ENCODE data around the gene BRIP1. TPM values are rescaled to one million over a fixed set of nuclear protein-coding genes. Genes with fewer than 3 reads are reported as not detected.
A peak's percentile ranks its signal among the peaks of the same experiment; 100 is the strongest.
"Not testable (repeated sequence)": the region's sequence is repeated elsewhere in the genome, so short reads cannot be mapped to it uniquely, and the experiment has no call there.

Gene BRIP1
- total RNA-seq, 4 donors from 2014 or later = 1.0 to 13.0 TPM; not detected in 2

DNA sequence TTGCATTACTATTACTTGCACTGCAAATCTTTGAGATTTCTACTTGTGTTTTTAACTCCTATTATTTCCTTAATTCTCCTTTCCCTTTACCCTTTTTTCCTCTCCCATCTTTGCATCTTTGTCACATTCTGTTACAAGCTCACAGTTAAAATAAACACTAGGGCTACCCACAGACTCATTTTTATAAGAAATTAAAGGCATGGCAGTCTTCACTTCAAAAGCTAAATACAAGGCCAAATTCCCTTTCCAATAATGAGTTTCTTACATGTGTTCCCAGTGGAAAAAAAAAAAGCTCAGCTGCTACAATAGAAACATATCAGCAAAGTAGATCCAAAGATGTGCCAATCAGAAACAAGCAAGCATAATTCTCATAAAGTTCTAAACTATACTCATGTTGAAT lies 3.7 kb upstream of the BRIP1 start:
- intact Hi-C loops (cut with DNase I; ENCODE audit: low total_unique reads) = no loop called here
- H3K4me3 ChIP-seq = no peak overlapping the region

DNA sequence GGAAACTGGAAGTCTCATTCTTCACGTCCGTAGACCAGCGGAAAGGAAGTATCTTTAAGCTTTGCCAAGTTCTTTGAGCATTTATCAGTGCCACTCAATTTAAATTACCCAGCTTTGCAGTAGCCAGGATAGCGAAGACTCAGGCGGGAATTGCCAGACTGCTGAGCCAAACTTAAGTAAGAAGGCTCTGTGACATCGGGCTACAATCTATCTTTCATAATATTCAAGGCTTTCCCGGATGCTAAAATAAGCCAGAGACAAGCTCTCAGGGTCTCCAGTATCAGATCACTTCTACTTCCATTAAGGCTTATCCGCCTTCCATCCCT lies 436 bp upstream of the BRIP1 start:
- Histone ChIP-seq H3K27me3 (no peaks in the 10 kb centered on the region), H3K4me3 (peak overlapping the region; percentile 53 to 64), H3K4me1 (peaks cover 0 to 4% of the 10 kb centered on the region in 2 donors), H3K27ac (peak overlapping the region; percentile 80 to 81), H3K9me3 (no peaks in the 10 kb centered on the region), H3K36me3 (no peaks in the 10 kb centered on the region)
- intact Hi-C loops (cut with DNase I; ENCODE audit: low total_unique reads) = no loop called here
- DNase-seq = no peak
- TF ChIP-seq POLR2A (IDR thresholded peaks at IDR 0.05) = no peak
- TF ChIP-seq, protein P1, sequence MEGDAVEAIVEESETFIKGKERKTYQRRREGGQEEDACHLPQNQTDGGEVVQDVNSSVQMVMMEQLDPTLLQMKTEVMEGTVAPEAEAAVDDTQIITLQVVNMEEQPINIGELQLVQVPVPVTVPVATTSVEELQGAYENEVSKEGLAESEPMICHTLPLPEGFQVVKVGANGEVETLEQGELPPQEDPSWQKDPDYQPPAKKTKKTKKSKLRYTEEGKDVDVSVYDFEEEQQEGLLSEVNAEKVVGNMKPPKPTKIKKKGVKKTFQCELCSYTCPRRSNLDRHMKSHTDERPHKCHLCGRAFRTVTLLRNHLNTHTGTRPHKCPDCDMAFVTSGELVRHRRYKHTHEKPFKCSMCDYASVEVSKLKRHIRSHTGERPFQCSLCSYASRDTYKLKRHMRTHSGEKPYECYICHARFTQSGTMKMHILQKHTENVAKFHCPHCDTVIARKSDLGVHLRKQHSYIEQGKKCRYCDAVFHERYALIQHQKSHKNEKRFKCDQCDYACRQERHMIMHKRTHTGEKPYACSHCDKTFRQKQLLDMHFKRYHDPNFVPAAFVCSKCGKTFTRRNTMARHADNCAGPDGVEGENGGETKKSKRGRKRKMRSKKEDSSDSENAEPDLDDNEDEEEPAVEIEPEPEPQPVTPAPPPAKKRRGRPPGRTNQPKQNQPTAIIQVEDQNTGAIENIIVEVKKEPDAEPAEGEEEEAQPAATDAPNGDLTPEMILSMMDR (IDR thresholded peaks at IDR 0.05) = no peak

More for the DNA sequence above, 3.7 kb upstream of the BRIP1 start:
- no peaks in the 10 kb centered on the region for H3K9me3 ChIP-seq
- H3K4me1 ChIP-seq = peaks cover 0 to 4% of the 10 kb centered on the region in 2 donors
- no peaks in the 10 kb centered on the region for H3K36me3 ChIP-seq
- no peak overlapping the region for H3K27ac ChIP-seq
- H3K27me3 ChIP-seq = no peaks in the 10 kb centered on the region
- TF ChIP-seq, protein P1 (IDR thresholded peaks at IDR 0.05) = no peak
- TF ChIP-seq POLR2A (IDR thresholded peaks at IDR 0.05) = no peak
- DNase-seq = no peak

DNA sequence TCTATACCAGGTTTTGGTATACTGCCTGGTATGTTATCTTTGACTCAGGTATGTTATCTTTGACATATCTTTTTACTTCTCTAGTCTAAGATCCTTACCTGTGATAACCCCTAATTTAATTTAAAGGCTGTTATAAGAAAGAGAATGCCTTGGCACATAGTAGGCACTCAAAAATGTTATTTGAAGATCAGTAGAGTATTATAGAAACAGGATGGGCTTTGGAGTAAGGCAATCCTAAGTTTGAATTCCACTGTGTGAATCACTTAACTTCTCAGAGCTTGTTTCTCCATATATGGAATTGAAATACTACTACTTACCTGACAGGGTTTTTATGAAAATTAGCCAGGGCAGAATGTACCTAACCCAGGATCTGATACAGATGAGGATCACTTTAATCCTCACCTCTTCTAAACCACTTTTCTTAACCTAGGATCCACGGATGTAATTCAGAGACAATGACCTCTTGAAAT lies 1.2 kb downstream of the BRIP1 start:
- intact Hi-C loops (cut with DNase I; ENCODE audit: low total_unique reads) = no loop called here
- no peaks in the 10 kb centered on the region for H3K27me3 ChIP-seq
- no peak overlapping the region for H3K4me3 ChIP-seq
- no peaks in the 10 kb centered on the region for H3K9me3 ChIP-seq
- peaks cover 0 to 4% of the 10 kb centered on the region in 2 donors for H3K4me1 ChIP-seq
- TF ChIP-seq POLR2A (IDR thresholded peaks at IDR 0.05) = no peak
- TF ChIP-seq, protein P1 (IDR thresholded peaks at IDR 0.05) = no peak
- no peak for DNase-seq
- H3K27ac ChIP-seq = no peak overlapping the region
- H3K36me3 ChIP-seq = no peaks in the 10 kb centered on the region

DNA sequence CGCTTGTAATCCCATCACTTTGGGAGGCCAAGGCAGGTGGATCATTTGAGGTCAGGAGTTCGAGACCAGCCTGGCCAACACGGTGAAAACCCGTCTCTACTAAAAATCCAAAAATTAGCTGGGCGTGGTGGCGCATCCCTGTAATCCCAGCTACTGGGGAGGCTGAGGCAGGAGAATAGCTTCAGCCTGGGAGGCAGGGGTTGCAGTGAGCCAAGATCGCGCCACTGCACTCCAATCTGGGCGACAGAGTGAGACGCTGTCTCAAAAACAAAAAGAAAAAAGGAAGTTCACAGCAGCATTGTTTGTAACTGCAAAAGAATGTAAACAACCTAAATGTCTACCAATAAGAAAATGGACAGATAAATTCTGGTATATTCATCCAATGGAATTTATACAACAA lies 2.9 kb downstream of the BRIP1 start:
- H3K9me3 ChIP-seq; H3K36me3 ChIP-seq; H3K27me3 ChIP-seq; DNase-seq; H3K4me1 ChIP-seq; H3K4me3 ChIP-seq; H3K27ac ChIP-seq; intact Hi-C loops (cut with DNase I; ENCODE audit: low total_unique reads): not testable (repeated sequence)

DNA sequence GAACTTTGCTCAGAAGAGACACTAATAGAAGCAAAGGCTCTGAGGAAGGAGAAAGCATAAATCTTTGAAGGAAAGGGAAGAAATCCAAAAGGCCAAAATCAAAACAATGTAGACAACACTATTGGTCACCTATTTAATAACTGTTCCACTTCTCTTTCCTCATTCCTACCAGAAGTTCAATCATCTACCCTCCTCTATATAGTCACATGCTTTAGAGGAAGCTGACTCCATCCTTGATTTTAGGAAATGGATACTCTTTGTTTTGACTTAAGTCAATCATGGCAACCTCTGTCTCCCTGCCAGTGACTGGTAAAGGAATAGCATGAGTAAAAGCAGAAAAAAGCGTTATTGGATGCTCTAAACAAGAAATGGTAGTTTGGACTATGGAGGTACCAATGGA lies 7.3 kb downstream of the BRIP1 start:
- intact Hi-C loops (cut with DNase I; ENCODE audit: low total_unique reads) = no loop called here
- DNase-seq = no peak
- no peak overlapping the region for H3K4me3 ChIP-seq
- H3K4me1 ChIP-seq = no peaks in the 10 kb centered on the region
- H3K36me3 ChIP-seq = no peaks in the 10 kb centered on the region
- no peaks in the 10 kb centered on the region for H3K27me3 ChIP-seq
- no peaks in the 10 kb centered on the region for H3K9me3 ChIP-seq
- no peak for TF ChIP-seq POLR2A (IDR thresholded peaks at IDR 0.05)
- TF ChIP-seq, protein P1 (IDR thresholded peaks at IDR 0.05) = no peak
- H3K27ac ChIP-seq = no peak overlapping the region

DNA sequence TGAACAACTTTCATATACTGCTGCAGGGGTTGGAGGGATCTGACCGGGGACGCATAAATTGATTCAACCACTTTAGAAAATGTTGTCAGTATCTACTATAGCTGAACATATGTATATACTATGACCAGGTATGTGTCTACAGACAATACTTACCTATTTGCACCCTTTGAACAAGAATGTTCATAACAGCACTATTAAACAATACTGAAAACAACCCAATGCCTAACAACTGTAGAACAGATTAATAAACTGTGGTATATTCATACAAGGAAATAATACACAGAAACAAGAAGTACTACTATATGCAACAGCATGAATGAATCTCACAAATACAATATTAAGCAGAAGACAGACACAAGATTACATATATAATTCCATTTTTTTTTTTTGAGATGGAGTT lies 10.5 kb downstream of the BRIP1 start:
- Histone ChIP-seq H3K27ac (no peak overlapping the region), H3K4me3 (no peak overlapping the region), H3K4me1 (no peaks in the 10 kb centered on the region), H3K36me3 (no peaks in the 10 kb centered on the region), H3K9me3 (no peaks in the 10 kb centered on the region), H3K27me3 (no peaks in the 10 kb centered on the region)
- no peak for DNase-seq
- no peak for TF ChIP-seq POLR2A (IDR thresholded peaks at IDR 0.05)
- TF ChIP-seq, protein P1 (IDR thresholded peaks at IDR 0.05) = no peak
- intact Hi-C loops (cut with DNase I; ENCODE audit: low total_unique reads) = no loop called here

Data from uterus (tissue), 4 donors.